Measurements from ENCODE around the gene LZTR1. TPM values are rescaled to one million over a fixed set of nuclear protein-coding genes. Genes with fewer than 3 reads are reported as not detected.

Gene LZTR1
- total and polyA plus RNA-seq, 2 experiments from 2014 or later = 9.2 to 39.9 TPM

GRCh38 chr22:21016644-21017420, 34.7 kb downstream of the LZTR1 start:
- Histone ChIP-seq H3F3A (replicated peaks; ENCODE audit: low read depth) (no peaks in the 10 kb centered on the region), H3K9me2 (ENCODE audit: insufficient read depth) (no peaks in the 10 kb centered on the region), H3K27ac (ENCODE audit: low read depth) (no peak overlapping the region), H3K4me3 (no peak overlapping the region), H3K36me3 (ENCODE audit: insufficient read depth) (no peaks in the 10 kb centered on the region), H3K79me2 (replicated peaks; ENCODE audit: insufficient read depth) (no peaks in the 10 kb centered on the region), H3K4me2 (no peak overlapping the region), H2AFZ (no peak overlapping the region), H4K20me1 (replicated peaks; ENCODE audit: insufficient read depth) (no peaks in the 10 kb centered on the region), H3K4me1 (ENCODE audit: insufficient read depth) (peaks cover 11% of the 10 kb centered on the region), H3K27me3 (ENCODE audit: insufficient read depth) (no peaks in the 10 kb centered on the region)
- Mint-ChIP-seq H3K9me3 (peaks cover 2% of the 10 kb centered on the region; the same call in 2 of the 3 replicates), H3K27me3 (ENCODE audit: insufficient read depth, low read depth, poor library complexity) (peaks cover 21% of the 10 kb centered on the region), H3K4me1 (peaks cover 19% of the 10 kb centered on the region; the same call in 2 of the 3 replicates), H3K36me3 (ENCODE audit: low read depth) (no peaks in the 10 kb centered on the region), H3K27ac (no peak overlapping the region), H3K4me3 (no peak overlapping the region; the same call in 2 of the 3 replicates)
- ATAC-seq (no peak), DNase-seq (ENCODE audit: low spot score) (no peak)
- TF ChIP-seq EZH2phosphoT487 (IDR thresholded peaks at IDR 0.05; ENCODE audit: unreplicated experiment) (no peak), JUNB (IDR thresholded peaks at IDR 0.05; ENCODE audit: unreplicated experiment) (no peak), CREB1 (CRISPR knock-in tag; IDR thresholded peaks at IDR 0.05; ENCODE audit: low read depth) (no peak), STAT1 (IDR thresholded peaks at IDR 0.05; ENCODE audit: unreplicated experiment) (no peak), REST (IDR thresholded peaks at IDR 0.05; ENCODE audit: unreplicated experiment) (no peak), ZNF114 (CRISPR knock-in tag; IDR thresholded peaks at IDR 0.05) (no peak)

DNA sequence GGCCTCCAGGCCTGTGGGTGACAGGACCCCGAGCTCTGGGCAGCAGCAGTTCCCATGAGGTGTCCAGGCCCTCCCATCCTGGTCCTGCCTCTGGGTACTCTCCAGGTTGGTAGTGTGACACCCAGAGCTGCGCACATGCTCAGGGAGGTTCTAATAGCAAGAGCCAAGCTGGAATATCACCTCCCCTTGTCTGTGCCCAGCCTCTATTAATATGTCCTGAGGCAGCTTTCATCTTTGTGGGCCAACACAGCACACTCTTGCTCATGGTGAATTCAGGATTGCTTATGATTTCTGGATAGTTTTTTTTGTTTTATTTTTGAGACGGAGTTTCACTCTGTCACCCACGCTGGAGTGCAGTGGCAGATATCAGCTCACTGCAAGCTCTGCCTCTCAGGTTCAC, 36.2 kb downstream of the LZTR1 start:
- DNase-seq (ENCODE audit: low spot score) = no peak
- H3F3A ChIP-seq (replicated peaks; ENCODE audit: low read depth) = no peaks in the 10 kb centered on the region
- no peaks in the 10 kb centered on the region for H3K79me2 ChIP-seq (replicated peaks; ENCODE audit: insufficient read depth)
- no peak overlapping the region for H3K27ac ChIP-seq (ENCODE audit: low read depth)
- H3K4me3 Mint-ChIP-seq = no peak overlapping the region
- H3K27ac Mint-ChIP-seq = no peak overlapping the region
- H3K4me3 ChIP-seq = no peak overlapping the region
- no peaks in the 10 kb centered on the region for H3K27me3 ChIP-seq (ENCODE audit: insufficient read depth)
- H3K4me2 ChIP-seq = no peak overlapping the region
- peaks cover 10% of the 10 kb centered on the region for H3K4me1 ChIP-seq (ENCODE audit: insufficient read depth)
- H3K27me3 Mint-ChIP-seq (ENCODE audit: insufficient read depth, low read depth, poor library complexity) = peaks cover 23% of the 10 kb centered on the region
- no peaks in the 10 kb centered on the region for H4K20me1 ChIP-seq (replicated peaks; ENCODE audit: insufficient read depth)
- no peak overlapping the region for H2AFZ ChIP-seq
- ATAC-seq = no peak
- peaks cover 2% of the 10 kb centered on the region; the same call in 2 of the 3 replicates for H3K9me3 Mint-ChIP-seq
- no peaks in the 10 kb centered on the region for H3K36me3 ChIP-seq (ENCODE audit: insufficient read depth)
- H3K36me3 Mint-ChIP-seq (ENCODE audit: low read depth) = no peaks in the 10 kb centered on the region
- no peaks in the 10 kb centered on the region for H3K9me2 ChIP-seq (ENCODE audit: insufficient read depth)
- H3K4me1 Mint-ChIP-seq = peaks cover 16% of the 10 kb centered on the region; the same call in 2 of the 3 replicates
- no peak for TF ChIP-seq REST (IDR thresholded peaks at IDR 0.05; ENCODE audit: unreplicated experiment)
- TF ChIP-seq, protein P1, sequence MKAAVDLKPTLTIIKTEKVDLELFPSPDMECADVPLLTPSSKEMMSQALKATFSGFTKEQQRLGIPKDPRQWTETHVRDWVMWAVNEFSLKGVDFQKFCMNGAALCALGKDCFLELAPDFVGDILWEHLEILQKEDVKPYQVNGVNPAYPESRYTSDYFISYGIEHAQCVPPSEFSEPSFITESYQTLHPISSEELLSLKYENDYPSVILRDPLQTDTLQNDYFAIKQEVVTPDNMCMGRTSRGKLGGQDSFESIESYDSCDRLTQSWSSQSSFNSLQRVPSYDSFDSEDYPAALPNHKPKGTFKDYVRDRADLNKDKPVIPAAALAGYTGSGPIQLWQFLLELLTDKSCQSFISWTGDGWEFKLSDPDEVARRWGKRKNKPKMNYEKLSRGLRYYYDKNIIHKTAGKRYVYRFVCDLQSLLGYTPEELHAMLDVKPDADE (IDR thresholded peaks at IDR 0.05) = no peak
- no peak for TF ChIP-seq ZNF114 (CRISPR knock-in tag; IDR thresholded peaks at IDR 0.05)
- TF ChIP-seq EZH2 (IDR thresholded peaks at IDR 0.05; ENCODE audit: low read depth, unreplicated experiment) = no peak
- TF ChIP-seq POLR2AphosphoS5 (IDR thresholded peaks at IDR 0.05; ENCODE audit: low read depth) = no peak
- TF ChIP-seq ZNF331 (CRISPR knock-in tag; IDR thresholded peaks at IDR 0.05; ENCODE audit: low read depth) = no peak
- TF ChIP-seq EZH2phosphoT487 (IDR thresholded peaks at IDR 0.05; ENCODE audit: unreplicated experiment) = no peak
- TF ChIP-seq JUNB (IDR thresholded peaks at IDR 0.05; ENCODE audit: unreplicated experiment) = no peak
- TF ChIP-seq STAT1 (IDR thresholded peaks at IDR 0.05; ENCODE audit: unreplicated experiment) = no peak
- no peak for TF ChIP-seq CREB1 (CRISPR knock-in tag; IDR thresholded peaks at IDR 0.05; ENCODE audit: low read depth)
- TF ChIP-seq, protein P2, sequence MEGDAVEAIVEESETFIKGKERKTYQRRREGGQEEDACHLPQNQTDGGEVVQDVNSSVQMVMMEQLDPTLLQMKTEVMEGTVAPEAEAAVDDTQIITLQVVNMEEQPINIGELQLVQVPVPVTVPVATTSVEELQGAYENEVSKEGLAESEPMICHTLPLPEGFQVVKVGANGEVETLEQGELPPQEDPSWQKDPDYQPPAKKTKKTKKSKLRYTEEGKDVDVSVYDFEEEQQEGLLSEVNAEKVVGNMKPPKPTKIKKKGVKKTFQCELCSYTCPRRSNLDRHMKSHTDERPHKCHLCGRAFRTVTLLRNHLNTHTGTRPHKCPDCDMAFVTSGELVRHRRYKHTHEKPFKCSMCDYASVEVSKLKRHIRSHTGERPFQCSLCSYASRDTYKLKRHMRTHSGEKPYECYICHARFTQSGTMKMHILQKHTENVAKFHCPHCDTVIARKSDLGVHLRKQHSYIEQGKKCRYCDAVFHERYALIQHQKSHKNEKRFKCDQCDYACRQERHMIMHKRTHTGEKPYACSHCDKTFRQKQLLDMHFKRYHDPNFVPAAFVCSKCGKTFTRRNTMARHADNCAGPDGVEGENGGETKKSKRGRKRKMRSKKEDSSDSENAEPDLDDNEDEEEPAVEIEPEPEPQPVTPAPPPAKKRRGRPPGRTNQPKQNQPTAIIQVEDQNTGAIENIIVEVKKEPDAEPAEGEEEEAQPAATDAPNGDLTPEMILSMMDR (conservative IDR thresholded peaks at IDR 0.05; ENCODE audit: low read depth in 2 of 2) = no peak
